HepG2 (cell line): ENCODE results near the gene GRIK2. TPM values are rescaled to one million over a fixed set of nuclear protein-coding genes. Genes with fewer than 3 reads are reported as not detected.

Experiments
- ATAC-seq: fragments of 200-7000 bp; cut with Tn5 transposase; 3 replicates; pipeline ENCODE4 v1.9.1; 2020; ENCODE audit warnings: mild to moderate bottlenecking, moderate library complexity
- BruUV-seq: library from RNA; stranded (reverse); fragments of 400-500 nt; replicated peaks from 2 replicates; lab custom pipeline; 2021; lab: Mats Ljungman, UMichigan
- CTCF ChIA-PET: fragments of 300-600 bp; formaldehyde crosslinking; extraction: SDS; loops from one replicate; lab custom pipeline; 2021; ENCODE audit warnings: low total read pairs, inconsistent platforms, low intra/inter-chr PET ratio; lab: Yijun Ruan, JAX
- POLR2A ChIA-PET: fragments of 350-600 bp; sonication (Branson Sonifier 250); formaldehyde crosslinking; loops from one replicate; lab custom pipeline; 2020; ENCODE audit warnings: antibody characterized with exemption, inconsistent platforms; lab: Yijun Ruan, JAX
- DNase-seq: peaks from one replicate; pipeline ENCODE4 v3.0.0-alpha.2; 2015; ENCODE audit warnings: low spot score
- FAIRE-seq: peaks from 3 replicates; lab custom pipeline; 2011; peaks lifted over from hg19 to GRCh38; lab: Jason Lieb, UNC
- H2AFZ ChIP-seq: one replicate; pipeline ENCODE4 v1.6.1; 2011; ENCODE audit warnings: low read length, inconsistent platforms
- H3K27ac ChIP-seq: fragments of 300-600 bp; 3 replicates; pipeline ENCODE4 v1.8.0; 2011; ENCODE audit warnings: mixed run types, mild to moderate bottlenecking, mixed read lengths, low read length, inconsistent platforms; ENCODE audit not compliant: insufficient read depth; ENCODE audit errors: extremely low read length
- H3K27me3 ChIP-seq, 2 experiments: fragments of 200-600 bp in 1 of 2; 2 replicates in 1 of 2; 3 replicates in 1 of 2; pipeline versions ENCODE4 v1.6.0 to v1.8.0; 2011; ENCODE audit warnings: low read length in 2 of 2, mild to moderate bottlenecking in 2 of 2, moderate library complexity in 2 of 2, inconsistent platforms in 1 of 2; ENCODE audit not compliant: insufficient read depth in 2 of 2, control insufficient read depth in 1 of 2
- H3K36me3 ChIP-seq, 2 experiments: fragments of 200-600 bp in 1 of 2; replicated peaks in 1 of 2; 2 replicates in 1 of 2; 3 replicates in 1 of 2; pipeline versions ENCODE4 v1.5.1 to v1.8.0; 2011; ENCODE audit warnings: low read length in 2 of 2, inconsistent platforms in 1 of 2; ENCODE audit not compliant: insufficient read depth in 2 of 2, control insufficient read depth in 1 of 2
- H3K4me1 ChIP-seq: 2 replicates; pipeline ENCODE4 v1.5.1; 2012; ENCODE audit warnings: low read length, inconsistent platforms; ENCODE audit not compliant: insufficient read depth
- H3K4me2 ChIP-seq: 2 replicates; pipeline ENCODE4 v1.6.0; 2011; ENCODE audit warnings: low read depth, low read length, inconsistent platforms
- H3K4me3 ChIP-seq, 3 experiments: fragments of 200-600 bp in 1 of 3; sonication (generic), shearing (Covaris generic) in 1 of 3; replicated peaks in 1 of 3; 2 replicates each; pipeline ENCODE4 v1.5.1; 2011 to 2016; ENCODE audit warnings: low read length in 3 of 3, inconsistent platforms in 2 of 3, low read depth in 2 of 3, mild to moderate bottlenecking in 2 of 3, control low read depth in 1 of 3, mixed read lengths in 1 of 3; ENCODE audit not compliant: insufficient read depth in 1 of 3
- H3K79me2 ChIP-seq: one replicate; pipeline ENCODE4 v1.6.1; 2011; ENCODE audit warnings: low read length, inconsistent platforms; ENCODE audit not compliant: insufficient read depth
- H3K9ac ChIP-seq: 2 replicates; pipeline ENCODE4 v1.6.0; 2011; ENCODE audit warnings: mild to moderate bottlenecking, low read depth, low read length, inconsistent platforms; ENCODE audit not compliant: insufficient read depth
- H3K9me3 ChIP-seq: 2 replicates; pipeline ENCODE4 v1.5.1; 2012; ENCODE audit warnings: mild to moderate bottlenecking, low read length
- H4K20me1 ChIP-seq: 2 replicates; pipeline ENCODE4 v1.6.0; 2011; ENCODE audit warnings: inconsistent platforms, mild to moderate bottlenecking, low read length, moderate library complexity; ENCODE audit not compliant: insufficient read depth
- BCL6 ChIP-seq: IDR thresholded peaks from 2 replicates; pipeline ENCODE4 v1.6.1; 2016; ENCODE audit warnings: missing genetic modification reagents, missing compliant biosample characterization
- CBX5 ChIP-seq: sonication (generic); formaldehyde crosslinking; IDR thresholded peaks from 2 replicates; pipeline ENCODE4 v1.4.0; 2020; ENCODE audit warnings: missing genetic modification reagents, borderline replicate concordance
- KAT7 ChIP-seq: IDR thresholded peaks from 2 replicates; pipeline ENCODE4 v1.6.1; 2018; ENCODE audit warnings: borderline replicate concordance, missing compliant biosample characterization
- NAIF1 ChIP-seq: sonication (generic); formaldehyde crosslinking; IDR thresholded peaks from 2 replicates; pipeline ENCODE4 v1.5.0; 2020; ENCODE audit warnings: mild to moderate bottlenecking, missing genetic modification reagents, borderline replicate concordance
- PTBP1 ChIP-seq: fragments of 200-400 bp; formaldehyde crosslinking; IDR thresholded peaks from 2 replicates; pipeline ENCODE4 v1.6.1; 2018; ENCODE audit warnings: low read length, low read depth; ENCODE audit not compliant: poor library complexity, severe bottlenecking
- ZFP82 ChIP-seq: sonication (generic); formaldehyde crosslinking; IDR thresholded peaks from 2 replicates; pipeline ENCODE4 v1.5.1; 2020; ENCODE audit warnings: mild to moderate bottlenecking, missing genetic modification reagents, borderline replicate concordance
- ZNF441 ChIP-seq: sonication (generic); formaldehyde crosslinking; IDR thresholded peaks from 2 replicates; pipeline ENCODE4 v1.7.0; 2021; ENCODE audit warnings: missing genetic modification reagents, borderline replicate concordance
- ZSCAN31 ChIP-seq: sonication (generic); formaldehyde crosslinking; IDR thresholded peaks from 2 replicates; pipeline ENCODE4 v1.5.0; 2020; ENCODE audit warnings: low read depth, mild to moderate bottlenecking, missing genetic modification reagents
- WGBS: methylation state at CpG from one replicate; pipeline ENCODE4 v1.1.6; 2017; ENCODE audit warnings: low lambda C conversion rate; 5-methylcytosine and 5-hydroxymethylcytosine counted together
- in situ Hi-C: cut with HindIII; loops from 2 replicates; pipeline ENCODE4 v1.10.0; 2017; ENCODE audit warnings: low pct_unique_long_range_greater_than_20kb; ENCODE audit not compliant: extremely low pct_ligation_motif_present
- intact Hi-C: fragments of 100-400 bp; cut with micrococcal nuclease; formaldehyde crosslinking; loops from one replicate; pipeline ENCODE4 v1.10.0; 2022; ENCODE audit not compliant: unreplicated experiment
- polyA plus RNA-seq, 8 experiments: library from polyadenylated mRNA; depleted of rRNA in 3 of 8; stranded (reverse) in 7 of 8; unstranded in 1 of 8; fragments of >200 nt; fragmentation: Illumina TruSeq in 4 of 8; extraction: Trizol in 4 of 8; gene quantifications; 2 replicates each; pipeline versions ENCODE4 v1.2.1 to v1.2.3, GENCODE V29; 2011 to 2016; ENCODE audit warnings: low read depth in 4 of 8, missing spikeins in 1 of 8, mixed read lengths in 1 of 8; ENCODE audit not compliant: insufficient read depth in 1 of 8
- total RNA-seq, 5 experiments: library from RNA; depleted of rRNA; stranded (reverse); fragments of >200 nt; fragmentation: Illumina TruSeq; extraction: Trizol; gene quantifications; 2 replicates each; pipeline ENCODE4 v1.2.3, GENCODE V29; 2016; ENCODE audit warnings: low read depth in 1 of 5
- TF ChIP-seq, protein P1 (sequence below): sonication (generic); formaldehyde crosslinking; IDR thresholded peaks from 2 replicates; pipeline ENCODE4 v1.4.0; 2020; ENCODE audit warnings: mild to moderate bottlenecking, missing genetic modification reagents, borderline replicate concordance

Gene GRIK2
- total and polyA plus RNA-seq, 2 of the 13 experiments (the other 11 are each of a cell fraction or from before 2014, with no cell fraction given), result not detected

DNA sequence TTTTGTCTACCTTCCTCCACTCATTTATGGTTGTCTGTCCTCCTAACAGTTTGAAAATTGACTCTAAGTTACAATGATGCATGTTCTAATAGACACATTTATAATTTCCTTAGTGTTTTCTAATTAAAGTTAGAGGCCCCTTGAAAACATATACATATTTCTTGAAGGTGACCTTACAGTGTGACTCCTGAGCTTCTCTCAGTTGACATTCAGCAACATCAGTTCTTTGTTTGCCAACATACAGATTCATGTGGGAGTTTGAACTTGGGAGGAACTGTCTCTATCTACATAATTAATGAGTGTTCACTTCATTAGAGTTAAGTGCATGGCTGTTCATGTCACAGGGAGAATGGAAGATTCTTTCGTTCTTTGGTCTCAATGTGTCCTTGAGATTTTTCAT, 658.2 kb downstream of the GRIK2 start:
- TF ChIP-seq, protein P1, sequence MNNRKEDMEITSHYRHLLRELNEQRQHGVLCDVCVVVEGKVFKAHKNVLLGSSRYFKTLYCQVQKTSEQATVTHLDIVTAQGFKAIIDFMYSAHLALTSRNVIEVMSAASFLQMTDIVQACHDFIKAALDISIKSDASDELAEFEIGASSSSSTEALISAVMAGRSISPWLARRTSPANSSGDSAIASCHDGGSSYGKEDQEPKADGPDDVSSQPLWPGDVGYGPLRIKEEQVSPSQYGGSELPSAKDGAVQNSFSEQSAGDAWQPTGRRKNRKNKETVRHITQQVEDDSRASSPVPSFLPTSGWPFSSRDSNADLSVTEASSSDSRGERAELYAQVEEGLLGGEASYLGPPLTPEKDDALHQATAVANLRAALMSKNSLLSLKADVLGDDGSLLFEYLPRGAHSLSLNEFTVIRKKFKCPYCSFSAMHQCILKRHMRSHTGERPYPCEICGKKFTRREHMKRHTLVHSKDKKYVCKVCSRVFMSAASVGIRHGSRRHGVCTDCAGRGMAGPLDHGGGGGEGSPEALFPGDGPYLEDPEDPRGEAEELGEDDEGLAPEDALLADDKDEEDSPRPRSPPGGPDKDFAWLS (CRISPR knock-in tag), result no peak
- no peak overlapping the region for H3K4me3 ChIP-seq
- no peaks in the 10 kb centered on the region for H3K36me3 ChIP-seq
- H3K4me1 ChIP-seq, result no peaks in the 10 kb centered on the region
- H3K9me3 ChIP-seq, result no peaks in the 10 kb centered on the region
- ChIA-PET CTCF (no interaction called here), POLR2A (no interaction called here)
- no peak overlapping the region for H2AFZ ChIP-seq
- H3K27me3 ChIP-seq, result no peaks in the 10 kb centered on the region
- H3K27ac ChIP-seq, result no peak overlapping the region
- peaks cover 2% of the 10 kb centered on the region; the same call in 1 of the 2 replicates for H4K20me1 ChIP-seq
- BruUV-seq, result no TSS peak
- DNase-seq (no peak), FAIRE-seq (no peak), ATAC-seq (no peak)
- no peak overlapping the region for H3K4me2 ChIP-seq
- H3K79me2 ChIP-seq, result no peaks in the 10 kb centered on the region
- intact Hi-C loops (no loop called here), in situ Hi-C loops (no loop called here)
- WGBS, result 0% methylated on average over 1 of the region's 1 CpG
- H3K9ac ChIP-seq, result no peak overlapping the region

DNA sequence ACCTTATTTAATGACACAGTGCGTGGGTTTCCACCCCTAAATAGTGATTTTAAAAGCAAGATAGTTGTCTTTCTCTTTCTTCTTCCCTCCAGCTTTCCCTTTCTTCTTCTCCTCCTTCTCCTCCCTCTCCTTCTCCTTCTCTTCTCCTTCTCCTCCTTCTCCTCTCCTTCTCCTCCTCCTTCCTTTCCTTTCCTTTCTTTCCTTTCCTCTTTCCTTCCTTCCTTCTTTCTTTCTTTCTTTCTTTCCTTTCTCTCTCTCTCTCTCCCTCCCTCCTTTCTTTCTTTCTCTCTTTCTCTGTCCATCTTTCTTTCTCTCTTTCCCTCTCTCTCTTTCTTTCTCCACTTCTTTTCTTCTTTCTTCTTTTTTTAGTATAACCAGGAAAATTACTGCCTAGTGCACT, 670.6 kb downstream of the GRIK2 start:
- BruUV-seq, result no TSS peak
- Histone ChIP-seq H2AFZ (no peak overlapping the region), H3K4me3 (no peak overlapping the region), H4K20me1 (no peaks in the 10 kb centered on the region), H3K4me1 (no peaks in the 10 kb centered on the region), H3K4me2 (no peak overlapping the region), H3K79me2 (no peaks in the 10 kb centered on the region), H3K9ac (no peak overlapping the region), H3K27ac (no peak overlapping the region), H3K27me3 (no peaks in the 10 kb centered on the region; a peak in 1 of 5 replicates), H3K9me3 (no peaks in the 10 kb centered on the region), H3K36me3 (no peaks in the 10 kb centered on the region)
- FAIRE-seq (no peak), ATAC-seq (no peak), DNase-seq (no peak)
- in situ Hi-C loops (no loop called here), intact Hi-C loops (no loop called here)
- TF ChIP-seq KAT7 (CRISPR knock-in tag), result no peak
- TF ChIP-seq ZNF441 (CRISPR knock-in tag), result no peak
- no peak for TF ChIP-seq PTBP1
- TF ChIP-seq ZFP82 (CRISPR knock-in tag), result no peak
- no peak for TF ChIP-seq NAIF1 (CRISPR knock-in tag)
- TF ChIP-seq BCL6 (CRISPR knock-in tag), result no peak
- no peak for TF ChIP-seq ZSCAN31 (CRISPR knock-in tag)
- no peak for TF ChIP-seq CBX5 (CRISPR knock-in tag)
- 3% methylated on average over 1 of the region's 1 CpG for WGBS
- CTCF ChIA-PET, result no interaction called here
- POLR2A ChIA-PET, result no interaction called here
